Measurements from ENCODE around the gene MAP3K9.

Gene MAP3K9

GRCh38 chr14:70801836-70802235, 7.5 kb downstream of the MAP3K9 start:
- H3K4me2 ChIP-seq (ENCODE audit: low read depth, low read length, poor library complexity, severe bottlenecking): no peak overlapping the region
- H3K36me3 ChIP-seq (ENCODE audit: low read length): no peaks in the 10 kb centered on the region
- no peaks in the 10 kb centered on the region for H3K9me3 ChIP-seq (ENCODE audit: insufficient read depth, low read length)
- H4K20me1 ChIP-seq (ENCODE audit: low read depth, low read length): 0 out of 2 replicates have a peak, but pooled peaks cover 5% of the 10 kb centered on the region
- no peak overlapping the region for H3K4me3 ChIP-seq (ENCODE audit: insufficient read depth, low read length, poor library complexity, severe bottlenecking)
- H3K79me2 ChIP-seq (ENCODE audit: insufficient read depth, low read length): peaks cover 58% of the 10 kb centered on the region
- no peaks in the 10 kb centered on the region for H3K27me3 ChIP-seq (ENCODE audit: low read length)
- no peak overlapping the region for H3K9ac ChIP-seq (ENCODE audit: low read length)
- no peak overlapping the region for H3K27ac ChIP-seq (ENCODE audit: low read depth, low read length)
- H3K9me2 ChIP-seq (replicated peaks; ENCODE audit: insufficient read depth, low read length): no peaks in the 10 kb centered on the region
- H3F3A ChIP-seq (ENCODE audit: insufficient read depth): no peaks in the 10 kb centered on the region
- H2AFZ ChIP-seq (ENCODE audit: low read depth, low read length, severe bottlenecking): no peak overlapping the region
- no peak for TF ChIP-seq EZH2phosphoT487 (conservative IDR thresholded peaks at IDR 0.05; ENCODE audit: low read length)
- TF ChIP-seq, protein P1, sequence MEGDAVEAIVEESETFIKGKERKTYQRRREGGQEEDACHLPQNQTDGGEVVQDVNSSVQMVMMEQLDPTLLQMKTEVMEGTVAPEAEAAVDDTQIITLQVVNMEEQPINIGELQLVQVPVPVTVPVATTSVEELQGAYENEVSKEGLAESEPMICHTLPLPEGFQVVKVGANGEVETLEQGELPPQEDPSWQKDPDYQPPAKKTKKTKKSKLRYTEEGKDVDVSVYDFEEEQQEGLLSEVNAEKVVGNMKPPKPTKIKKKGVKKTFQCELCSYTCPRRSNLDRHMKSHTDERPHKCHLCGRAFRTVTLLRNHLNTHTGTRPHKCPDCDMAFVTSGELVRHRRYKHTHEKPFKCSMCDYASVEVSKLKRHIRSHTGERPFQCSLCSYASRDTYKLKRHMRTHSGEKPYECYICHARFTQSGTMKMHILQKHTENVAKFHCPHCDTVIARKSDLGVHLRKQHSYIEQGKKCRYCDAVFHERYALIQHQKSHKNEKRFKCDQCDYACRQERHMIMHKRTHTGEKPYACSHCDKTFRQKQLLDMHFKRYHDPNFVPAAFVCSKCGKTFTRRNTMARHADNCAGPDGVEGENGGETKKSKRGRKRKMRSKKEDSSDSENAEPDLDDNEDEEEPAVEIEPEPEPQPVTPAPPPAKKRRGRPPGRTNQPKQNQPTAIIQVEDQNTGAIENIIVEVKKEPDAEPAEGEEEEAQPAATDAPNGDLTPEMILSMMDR (IDR thresholded peaks at IDR 0.05; ENCODE audit: insufficient read depth, low read length, poor library complexity, severe bottlenecking): no peak

GRCh38 chr14:70796551-70796950, 12.8 kb downstream of the MAP3K9 start:
- Histone ChIP-seq H3K36me3 (ENCODE audit: low read length) (no peaks in the 10 kb centered on the region), H2AFZ (ENCODE audit: low read depth, low read length, severe bottlenecking) (no peak overlapping the region), H3K9me3 (ENCODE audit: insufficient read depth, low read length) (no peaks in the 10 kb centered on the region), H4K20me1 (ENCODE audit: low read depth, low read length) (0 out of 2 replicates have a peak, but pooled peaks cover 5% of the 10 kb centered on the region), H3K4me2 (ENCODE audit: low read depth, low read length, poor library complexity, severe bottlenecking) (no peak overlapping the region), H3F3A (ENCODE audit: insufficient read depth) (no peaks in the 10 kb centered on the region), H3K4me3 (ENCODE audit: insufficient read depth, low read length, poor library complexity, severe bottlenecking) (no peak overlapping the region), H3K27ac (ENCODE audit: low read depth, low read length) (no peak overlapping the region), H3K27me3 (ENCODE audit: low read length) (no peaks in the 10 kb centered on the region), H3K79me2 (ENCODE audit: insufficient read depth, low read length) (peaks cover 38% of the 10 kb centered on the region), H3K9me2 (replicated peaks; ENCODE audit: insufficient read depth, low read length) (no peaks in the 10 kb centered on the region), H3K9ac (ENCODE audit: low read length) (no peak overlapping the region)
- no peak for TF ChIP-seq EZH2phosphoT487 (conservative IDR thresholded peaks at IDR 0.05; ENCODE audit: low read length)
- TF ChIP-seq, protein P1 (IDR thresholded peaks at IDR 0.05; ENCODE audit: insufficient read depth, low read length, poor library complexity, severe bottlenecking): no peak

DNA sequence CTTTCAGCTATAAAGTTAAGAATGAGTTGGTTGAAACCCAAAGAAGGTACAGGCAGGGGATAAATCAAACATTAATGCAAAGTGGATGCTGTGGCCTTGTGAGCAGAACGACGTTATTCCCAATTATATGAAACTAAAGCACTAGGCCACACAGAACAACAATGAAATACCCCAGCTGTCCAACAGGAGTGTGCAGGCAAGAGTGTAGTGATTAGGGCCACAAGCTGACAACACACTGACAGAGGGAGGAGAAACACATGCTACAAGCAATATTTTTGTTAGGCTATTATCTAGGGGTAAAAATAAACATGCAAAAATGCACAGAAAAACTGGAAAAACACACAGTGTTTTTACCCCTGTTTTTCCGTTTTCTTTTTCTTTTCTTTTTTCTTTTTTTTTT, 15.0 kb downstream of the MAP3K9 start:
- TF ChIP-seq, protein P1 (IDR thresholded peaks at IDR 0.05; ENCODE audit: insufficient read depth, low read length, poor library complexity, severe bottlenecking): no peak
- TF ChIP-seq EZH2phosphoT487 (conservative IDR thresholded peaks at IDR 0.05; ENCODE audit: low read length): no peak
- Histone ChIP-seq H3K9me3 (ENCODE audit: insufficient read depth, low read length) (no peaks in the 10 kb centered on the region), H3K27ac (ENCODE audit: low read depth, low read length) (no peak overlapping the region), H3K4me3 (ENCODE audit: insufficient read depth, low read length, poor library complexity, severe bottlenecking) (no peak overlapping the region), H3K4me2 (ENCODE audit: low read depth, low read length, poor library complexity, severe bottlenecking) (no peak overlapping the region), H3K9me2 (replicated peaks; ENCODE audit: insufficient read depth, low read length) (no peaks in the 10 kb centered on the region), H3K79me2 (ENCODE audit: insufficient read depth, low read length) (peaks cover 38% of the 10 kb centered on the region), H3K9ac (ENCODE audit: low read length) (no peak overlapping the region), H2AFZ (ENCODE audit: low read depth, low read length, severe bottlenecking) (no peak overlapping the region), H3F3A (ENCODE audit: insufficient read depth) (no peaks in the 10 kb centered on the region), H3K27me3 (ENCODE audit: low read length) (no peaks in the 10 kb centered on the region), H3K36me3 (ENCODE audit: low read length) (no peaks in the 10 kb centered on the region), H4K20me1 (ENCODE audit: low read depth, low read length) (peaks cover 5% of the 10 kb centered on the region; the same call in 1 of the 2 replicates)
